ENCODE measurements around the gene GOPC. TPM values are rescaled to one million over a fixed set of nuclear protein-coding genes. Genes with fewer than 3 reads are reported as not detected.

GOPC gene
- total RNA-seq, 3 donors from 2014 or later = 25.6 to 36.6 (median 29.5) TPM

DNA sequence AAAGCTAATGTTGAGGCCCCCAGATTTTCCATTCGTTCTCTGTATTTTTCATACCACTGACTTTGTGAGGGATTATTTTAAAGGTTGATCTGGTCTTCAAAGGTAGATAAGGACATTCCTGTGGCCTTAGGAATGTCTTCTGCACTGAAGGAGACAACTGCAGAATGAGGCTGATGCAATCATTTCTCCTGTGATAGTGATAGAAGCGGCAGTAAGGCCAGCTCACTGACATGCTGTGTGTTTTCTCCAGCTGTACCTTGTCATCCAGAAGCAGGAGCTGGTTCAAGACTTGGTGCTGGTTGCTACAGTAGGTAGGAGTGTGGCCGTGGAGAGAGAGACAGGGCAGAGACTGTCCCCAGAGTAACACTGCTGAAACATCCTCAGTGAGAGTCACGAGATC, 66.0 kb downstream of the GOPC start:
- no peak for DNase-seq (ENCODE audit: low spot score in 2 of 2)
- Histone ChIP-seq H3K27me3 (no peaks in the 10 kb centered on the region), H3K27ac (no peak overlapping the region), H3K4me3 (no peak overlapping the region), H3K36me3 (no peaks in the 10 kb centered on the region), H3K4me1 (no peaks in the 10 kb centered on the region), H3K9me3 (no peaks in the 10 kb centered on the region)
- TF ChIP-seq POLR2A (IDR thresholded peaks at IDR 0.05) (no peak), POLR2AphosphoS5 (IDR thresholded peaks at IDR 0.05) (no peak)
- TF ChIP-seq, protein P1, sequence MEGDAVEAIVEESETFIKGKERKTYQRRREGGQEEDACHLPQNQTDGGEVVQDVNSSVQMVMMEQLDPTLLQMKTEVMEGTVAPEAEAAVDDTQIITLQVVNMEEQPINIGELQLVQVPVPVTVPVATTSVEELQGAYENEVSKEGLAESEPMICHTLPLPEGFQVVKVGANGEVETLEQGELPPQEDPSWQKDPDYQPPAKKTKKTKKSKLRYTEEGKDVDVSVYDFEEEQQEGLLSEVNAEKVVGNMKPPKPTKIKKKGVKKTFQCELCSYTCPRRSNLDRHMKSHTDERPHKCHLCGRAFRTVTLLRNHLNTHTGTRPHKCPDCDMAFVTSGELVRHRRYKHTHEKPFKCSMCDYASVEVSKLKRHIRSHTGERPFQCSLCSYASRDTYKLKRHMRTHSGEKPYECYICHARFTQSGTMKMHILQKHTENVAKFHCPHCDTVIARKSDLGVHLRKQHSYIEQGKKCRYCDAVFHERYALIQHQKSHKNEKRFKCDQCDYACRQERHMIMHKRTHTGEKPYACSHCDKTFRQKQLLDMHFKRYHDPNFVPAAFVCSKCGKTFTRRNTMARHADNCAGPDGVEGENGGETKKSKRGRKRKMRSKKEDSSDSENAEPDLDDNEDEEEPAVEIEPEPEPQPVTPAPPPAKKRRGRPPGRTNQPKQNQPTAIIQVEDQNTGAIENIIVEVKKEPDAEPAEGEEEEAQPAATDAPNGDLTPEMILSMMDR (IDR thresholded peaks at IDR 0.05) = no peak
- intact Hi-C loops (cut with DNase I; ENCODE audit: low total_unique reads) = no loop called here

DNA sequence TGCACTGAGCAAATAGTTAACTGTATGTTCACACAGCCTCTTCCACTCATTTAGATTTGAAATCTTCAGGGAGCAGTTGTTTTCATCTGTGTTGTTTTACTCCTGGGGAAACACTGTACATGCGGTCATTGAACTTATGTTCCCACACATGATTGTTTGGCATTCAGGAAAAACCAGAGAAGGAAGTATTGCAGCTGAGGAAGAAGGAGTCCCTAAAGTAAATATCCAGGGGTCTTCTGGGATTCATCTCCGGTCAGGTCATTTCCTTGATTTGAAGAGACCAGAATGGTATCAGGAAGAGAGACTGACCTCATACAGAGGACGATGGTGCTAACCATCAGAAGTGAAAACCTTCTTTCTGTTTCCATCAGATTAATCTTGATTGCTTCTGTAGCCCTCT, 67.3 kb downstream of the GOPC start:
- TF ChIP-seq, protein P1 (IDR thresholded peaks at IDR 0.05) = no peak
- no peak for TF ChIP-seq POLR2AphosphoS5 (IDR thresholded peaks at IDR 0.05)
- Histone ChIP-seq H3K4me1 (no peaks in the 10 kb centered on the region), H3K4me3 (no peak overlapping the region), H3K27ac (no peak overlapping the region), H3K9me3 (no peaks in the 10 kb centered on the region), H3K27me3 (no peaks in the 10 kb centered on the region), H3K36me3 (no peaks in the 10 kb centered on the region)
- intact Hi-C loops (cut with DNase I; ENCODE audit: low total_unique reads) = loop anchor here (2.0 kb wide), 1 partner anchor 36 kb away; no protein-coding TSS in a partner anchor
- no peak for DNase-seq (ENCODE audit: low spot score in 2 of 2)

DNA sequence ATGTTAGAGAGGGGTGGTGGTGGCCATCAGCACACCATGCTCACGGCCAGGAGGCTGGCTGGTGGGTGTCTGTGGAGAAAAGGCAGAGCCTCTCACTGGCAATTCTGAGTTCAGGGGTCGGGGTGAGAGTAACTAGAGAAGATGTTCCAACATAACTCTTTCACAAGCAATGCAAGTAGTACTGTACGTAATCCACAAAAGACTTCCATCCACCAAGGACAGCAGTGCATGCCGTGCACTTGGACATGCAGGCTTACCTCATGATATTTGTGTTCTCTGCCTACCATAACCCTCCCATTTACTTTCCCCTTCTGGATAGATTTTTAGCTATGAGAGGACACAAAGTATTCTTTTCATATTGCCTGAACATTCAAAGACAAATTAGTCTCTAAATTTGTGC, 68.5 kb downstream of the GOPC start:
- TF ChIP-seq, protein P1 (IDR thresholded peaks at IDR 0.05) = no peak
- TF ChIP-seq POLR2A (IDR thresholded peaks at IDR 0.05) (no peak), POLR2AphosphoS5 (IDR thresholded peaks at IDR 0.05) (no peak)
- intact Hi-C loops (cut with DNase I; ENCODE audit: low total_unique reads) = loop anchor here (2.0 kb wide), 1 partner anchor 35 kb away; no protein-coding TSS in a partner anchor
- Histone ChIP-seq H3K27me3 (no peaks in the 10 kb centered on the region), H3K4me3 (no peak overlapping the region), H3K36me3 (no peaks in the 10 kb centered on the region), H3K4me1 (no peaks in the 10 kb centered on the region), H3K9me3 (no peaks in the 10 kb centered on the region), H3K27ac (no peak overlapping the region)
- DNase-seq (ENCODE audit: low spot score in 2 of 2) = no peak

DNA sequence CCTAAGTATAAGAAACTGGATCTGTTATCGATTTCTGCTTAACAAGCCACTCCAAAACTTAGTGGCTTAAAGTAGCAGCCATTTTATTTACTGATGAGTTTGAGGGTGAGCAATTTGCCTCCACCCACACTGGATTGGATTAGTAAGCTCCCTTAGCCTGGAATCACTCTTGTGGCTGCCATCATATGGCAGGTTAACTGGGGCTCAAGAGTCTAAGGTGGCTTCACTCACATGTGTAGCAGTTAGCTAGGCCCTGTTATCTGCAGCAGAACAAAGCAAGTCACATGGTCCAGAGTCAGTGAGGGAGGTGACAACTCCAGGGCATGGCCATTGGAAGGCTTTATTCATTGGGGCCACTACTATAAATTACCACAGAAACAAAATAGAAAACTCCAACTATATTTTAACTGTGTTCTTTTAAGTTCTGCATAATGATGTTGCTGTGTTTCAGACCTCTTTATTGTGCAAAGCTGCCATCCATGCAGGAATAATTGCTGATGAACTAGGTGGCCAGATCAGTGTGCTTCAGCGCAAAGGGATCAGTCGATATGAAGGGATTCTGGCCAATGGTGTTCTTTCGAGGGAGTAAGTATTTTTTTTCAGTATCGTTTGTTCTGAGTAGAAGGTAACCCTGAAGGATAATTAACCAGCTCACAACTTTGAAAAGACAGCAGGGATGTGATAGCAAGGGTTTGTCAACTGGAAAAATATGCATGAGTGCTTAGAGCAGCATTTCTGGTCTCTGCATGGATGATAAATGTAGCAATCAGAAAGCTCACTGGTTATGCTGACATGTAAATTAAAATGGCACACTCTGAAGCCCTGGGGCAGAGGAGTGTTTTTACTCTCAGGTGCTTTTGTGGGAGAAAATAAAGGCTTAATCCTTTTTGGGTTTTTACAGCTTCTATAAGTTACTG, 70.2 kb downstream of the GOPC start:
- H3K4me3 ChIP-seq = no peak overlapping the region
- intact Hi-C loops (cut with DNase I; ENCODE audit: low total_unique reads) = no loop called here
- no peak overlapping the region for H3K27ac ChIP-seq
- no peaks in the 10 kb centered on the region for H3K36me3 ChIP-seq
- no peak for TF ChIP-seq POLR2AphosphoS5 (IDR thresholded peaks at IDR 0.05)
- no peak for TF ChIP-seq POLR2A (IDR thresholded peaks at IDR 0.05)
- TF ChIP-seq, protein P1 (IDR thresholded peaks at IDR 0.05) = no peak
- no peaks in the 10 kb centered on the region for H3K4me1 ChIP-seq
- H3K27me3 ChIP-seq = no peaks in the 10 kb centered on the region
- H3K9me3 ChIP-seq = no peaks in the 10 kb centered on the region
- DNase-seq (ENCODE audit: low spot score in 2 of 2) = no peak

DNA sequence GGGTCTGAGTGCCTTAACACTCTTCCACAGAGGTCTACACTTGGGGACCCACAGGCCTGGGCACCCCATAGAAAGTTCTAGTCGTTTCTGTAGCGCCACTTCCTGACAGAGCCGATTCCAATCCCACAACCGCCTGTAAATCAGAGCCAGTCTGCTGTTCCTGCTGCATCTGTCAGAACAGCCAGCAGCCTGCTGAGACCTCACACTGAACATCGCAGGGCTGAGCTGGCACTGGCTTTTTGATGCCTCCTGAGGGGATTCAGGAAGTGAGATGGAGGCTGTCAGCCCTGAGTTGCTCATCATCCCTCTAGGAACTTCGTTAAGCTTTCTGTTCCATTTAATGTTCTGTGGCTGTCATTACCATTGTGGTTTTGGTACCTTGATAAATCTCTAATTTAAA, 71.0 kb downstream of the GOPC start:
- intact Hi-C loops (cut with DNase I; ENCODE audit: low total_unique reads) = no loop called here
- Histone ChIP-seq H3K27me3 (no peaks in the 10 kb centered on the region), H3K27ac (peak overlapping the region in 1 of 2 donors; percentile 53), H3K4me1 (no peaks in the 10 kb centered on the region), H3K4me3 (no peak overlapping the region), H3K36me3 (no peaks in the 10 kb centered on the region), H3K9me3 (no peaks in the 10 kb centered on the region)
- TF ChIP-seq, protein P1 (IDR thresholded peaks at IDR 0.05) = no peak
- TF ChIP-seq POLR2A (IDR thresholded peaks at IDR 0.05) (no peak), POLR2AphosphoS5 (IDR thresholded peaks at IDR 0.05) (no peak)
- no peak for DNase-seq (ENCODE audit: low spot score in 2 of 2)

All from breast epithelium (tissue), 4 donors.